Testis (tissue), 2 donors: ENCODE results near the gene UNC13B.

ENCODE experiments used
- CTCF ChIP-seq, 3 experiments: fragments of 450-650 bp in 2 of 3; fragments of 200-600 bp in 1 of 3; sonication (generic) in 1 of 3; IDR thresholded peaks; one replicate each; pipeline ENCODE4 v1.5.1; 2016 to 2019; ENCODE audit warnings: antibody characterized with exemption in 3 of 3, mild to moderate bottlenecking in 2 of 3, moderate library complexity in 1 of 3
- POLR2A ChIP-seq: fragments of 450-650 bp; IDR thresholded peaks from one replicate; pipeline ENCODE4 v1.6.1; 2017; ENCODE audit warnings: antibody characterized with exemption, mild to moderate bottlenecking, moderate library complexity

GRCh38 chr9:35116539-35116897 lies 45.3 kb upstream of the UNC13B start:
- TF ChIP-seq CTCF (IDR thresholded peaks at IDR 0.05) (no peak), POLR2A (no peak)
